Measurements from ENCODE around the gene LRRC23. TPM values are rescaled to one million over a fixed set of nuclear protein-coding genes. Genes with fewer than 3 reads are reported as not detected.
"Not testable (repeated sequence)": the region's sequence is repeated elsewhere in the genome, so short reads cannot be mapped to it uniquely, and the experiment has no call there.

The LRRC23 gene
- total and polyA plus RNA-seq, 3 donors from 2014 or later = 32.7 to 112 (median 33.9) TPM

GRCh38 chr12:6899427-6899826 is 5.2 kb upstream of the LRRC23 start:
- H3K4me1 ChIP-seq = peaks cover 6% of the 10 kb centered on the region
- no peaks in the 10 kb centered on the region for H3K27me3 ChIP-seq
- TF ChIP-seq CTCF (IDR thresholded peaks at IDR 0.05) = no peak
- no peak for TF ChIP-seq POLR2A (IDR thresholded peaks at IDR 0.05)
- intact Hi-C loops (cut with DNase I; ENCODE audit: low total_unique reads) = no loop called here
- H3K9me3 ChIP-seq = no peaks in the 10 kb centered on the region
- no peak overlapping the region for H3K4me3 ChIP-seq
- H3K36me3 ChIP-seq (ENCODE audit: low read depth, missing control alignments) = no peaks in the 10 kb centered on the region
- WGBS, 2 donors = 71 to 77% methylated on average over 5 of the region's 5 CpGs
- DNase-seq = no peak
- no peak overlapping the region for H3K27ac ChIP-seq

DNA sequence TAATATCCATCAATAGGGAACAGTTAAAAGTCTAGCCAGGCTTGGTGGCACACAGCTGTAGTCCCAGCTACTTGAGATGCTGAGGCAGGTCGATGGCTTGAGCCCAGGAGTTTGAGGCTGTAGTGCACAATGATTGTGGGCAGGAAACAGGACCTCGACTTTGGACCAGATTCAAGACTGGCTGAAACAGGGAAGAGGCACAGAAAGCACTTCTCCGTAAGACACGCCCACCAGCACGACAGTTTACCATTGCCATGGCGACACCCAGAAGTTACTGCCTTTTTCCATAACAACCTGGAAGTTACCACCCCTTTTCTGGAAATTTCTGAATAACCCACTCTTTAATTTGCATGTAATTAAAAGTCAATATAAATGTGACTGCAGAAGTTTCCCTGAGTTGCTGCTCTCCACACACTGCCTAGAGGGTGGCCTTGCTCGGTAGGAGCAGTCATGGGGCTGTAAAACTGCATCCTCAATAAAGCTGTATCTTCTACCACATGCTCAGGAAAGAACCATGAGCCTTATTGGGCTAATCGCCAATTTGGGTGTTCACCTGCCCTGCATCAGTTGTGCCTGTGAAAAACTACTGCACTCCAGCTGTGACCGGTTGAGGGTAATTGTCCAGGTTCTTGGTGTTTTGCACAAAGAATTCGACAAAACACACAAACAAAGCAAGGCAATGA is 4.6 kb upstream of the LRRC23 start:
- TF ChIP-seq POLR2A (IDR thresholded peaks at IDR 0.05) = no peak
- intact Hi-C loops (cut with DNase I; ENCODE audit: low total_unique reads) = no loop called here
- H3K36me3 ChIP-seq (ENCODE audit: low read depth, missing control alignments) = no peaks in the 10 kb centered on the region
- no peak overlapping the region for H3K4me3 ChIP-seq
- no peaks in the 10 kb centered on the region for H3K27me3 ChIP-seq
- peak; percentile 56 for DNase-seq
- 35 to 40% methylated on average over 10 of the region's 10 CpGs for WGBS, 2 donors
- H3K4me1 ChIP-seq = peaks cover 8% of the 10 kb centered on the region
- H3K9me3 ChIP-seq = no peaks in the 10 kb centered on the region
- no peak overlapping the region for H3K27ac ChIP-seq

- DNase-seq = no peak
- intact Hi-C loops (cut with DNase I; ENCODE audit: low total_unique reads) = no loop called here
- 81 to 84% methylated on average over 4 of the region's 4 CpGs for WGBS, 2 donors
- Histone ChIP-seq H3K4me3 (no peak overlapping the region), H3K4me1 (peaks cover 13% of the 10 kb centered on the region), H3K9me3 (no peaks in the 10 kb centered on the region), H3K36me3 (ENCODE audit: low read depth, missing control alignments) (no peaks in the 10 kb centered on the region), H3K27ac (no peak overlapping the region), H3K27me3 (no peaks in the 10 kb centered on the region)
- TF ChIP-seq CTCF (IDR thresholded peaks at IDR 0.05) (no peak), POLR2A (IDR thresholded peaks at IDR 0.05) (no peak)
Measured at GRCh38 chr12:6902448-6902847, 2.2 kb upstream of the LRRC23 start.

DNA sequence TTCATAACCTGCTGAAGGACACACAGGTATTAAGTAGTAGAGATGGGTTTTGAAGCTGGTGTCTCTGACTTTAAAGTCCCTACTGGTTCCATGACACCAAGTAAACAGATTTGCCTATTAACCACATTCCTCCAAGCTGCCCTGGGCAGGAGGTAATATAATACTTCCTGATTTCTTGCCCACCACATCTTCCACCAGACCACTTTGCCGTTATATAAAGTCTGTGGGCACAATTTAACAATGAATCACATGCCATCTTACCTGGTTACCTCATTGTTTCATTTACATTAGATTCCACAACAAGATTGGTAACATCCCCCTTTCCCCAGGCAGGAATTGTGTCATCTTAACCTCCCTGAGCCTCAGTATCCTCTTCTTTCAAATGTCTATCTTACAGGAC is 900 bp upstream of the LRRC23 start:
- 74 to 75% methylated on average over 1 of the region's 1 CpG for WGBS, 2 donors
- H3K27ac ChIP-seq = no peak overlapping the region
- H3K4me1 ChIP-seq = peaks cover 13% of the 10 kb centered on the region
- no peak for TF ChIP-seq CTCF (IDR thresholded peaks at IDR 0.05)
- no peak for TF ChIP-seq POLR2A (IDR thresholded peaks at IDR 0.05)
- DNase-seq = no peak
- no peaks in the 10 kb centered on the region for H3K27me3 ChIP-seq
- no peak overlapping the region for H3K4me3 ChIP-seq
- no peaks in the 10 kb centered on the region for H3K36me3 ChIP-seq (ENCODE audit: low read depth, missing control alignments)
- H3K9me3 ChIP-seq = no peaks in the 10 kb centered on the region
- intact Hi-C loops (cut with DNase I; ENCODE audit: low total_unique reads) = no loop called here

DNA sequence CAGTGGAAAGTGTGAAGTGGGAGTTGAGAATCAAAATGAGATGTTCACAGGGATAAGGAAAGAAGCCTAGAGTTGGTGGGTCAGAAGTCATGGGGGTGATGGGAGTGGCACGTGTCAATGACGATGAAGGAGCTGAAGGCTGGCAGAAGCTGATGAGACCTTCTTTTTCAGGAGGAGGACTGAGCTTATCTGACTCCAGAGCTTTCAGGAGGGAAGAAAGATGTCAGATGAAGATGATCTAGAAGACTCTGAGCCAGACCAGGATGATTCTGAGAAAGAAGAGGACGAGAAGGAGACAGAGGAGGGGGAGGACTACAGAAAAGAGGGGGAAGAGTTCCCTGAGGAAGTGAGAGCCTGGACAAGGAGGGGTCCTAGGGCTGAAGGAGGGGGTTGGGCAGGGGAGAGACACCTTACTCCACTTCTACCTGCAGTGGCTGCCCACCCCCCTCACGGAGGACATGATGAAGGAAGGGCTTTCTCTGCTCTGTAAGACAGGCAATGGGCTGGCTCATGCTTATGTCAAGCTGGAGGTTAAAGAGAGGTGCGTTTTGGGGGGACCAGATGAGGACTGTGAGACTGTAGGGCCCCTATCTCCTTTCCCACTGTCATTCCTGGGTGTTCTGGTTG is 905 bp downstream of the LRRC23 start:
- H3K9me3 ChIP-seq = no peaks in the 10 kb centered on the region
- no peak for DNase-seq
- peak overlapping the region; percentile 63 to 76 for H3K4me3 ChIP-seq
- 51 to 64% methylated on average over 5 of the region's 5 CpGs for WGBS, 2 donors
- intact Hi-C loops (cut with DNase I; ENCODE audit: low total_unique reads) = no loop called here
- H3K4me1 ChIP-seq = peaks cover 13% of the 10 kb centered on the region
- no peaks in the 10 kb centered on the region for H3K36me3 ChIP-seq (ENCODE audit: low read depth, missing control alignments)
- TF ChIP-seq CTCF (IDR thresholded peaks at IDR 0.05) = no peak
- no peak for TF ChIP-seq POLR2A (IDR thresholded peaks at IDR 0.05)
- H3K27me3 ChIP-seq = no peaks in the 10 kb centered on the region
- no peak overlapping the region for H3K27ac ChIP-seq

DNA sequence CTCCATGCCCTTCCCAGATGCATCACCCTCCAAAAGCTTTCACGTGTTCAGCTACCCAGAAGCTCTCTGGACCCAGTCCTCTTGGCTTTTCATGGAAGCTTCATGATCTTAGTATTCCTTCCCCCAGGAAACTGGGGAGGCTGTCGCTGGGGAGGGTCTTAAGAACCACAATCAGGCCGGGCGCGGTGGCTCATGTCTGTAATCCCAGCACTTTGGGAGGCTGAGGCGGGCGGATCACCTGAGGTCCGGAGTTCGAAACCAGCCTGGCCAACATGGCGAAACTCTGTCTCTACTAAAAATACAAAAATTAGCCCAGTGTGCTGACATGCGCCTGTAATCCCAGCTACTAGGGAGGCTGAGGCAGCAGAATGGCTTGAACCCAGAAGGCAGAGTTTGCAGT is 3.5 kb downstream of the LRRC23 start:
- H3K9me3 ChIP-seq; DNase-seq; intact Hi-C loops (cut with DNase I; ENCODE audit: low total_unique reads); H3K4me3 ChIP-seq; H3K27ac ChIP-seq; H3K36me3 ChIP-seq (ENCODE audit: low read depth, missing control alignments); H3K27me3 ChIP-seq: not testable (repeated sequence)
- H3K4me1 ChIP-seq = peaks cover 13% of the 10 kb centered on the region
- 96% methylated on average over 9 to 11 of the region's 11 CpGs for WGBS, 2 donors
